Measurements from ENCODE around the gene ZBTB16.

Gene ZBTB16

GRCh38 chr11:114272311-114272710 lies 212.8 kb downstream of the ZBTB16 start:
- no peak for DNase-seq

DNA sequence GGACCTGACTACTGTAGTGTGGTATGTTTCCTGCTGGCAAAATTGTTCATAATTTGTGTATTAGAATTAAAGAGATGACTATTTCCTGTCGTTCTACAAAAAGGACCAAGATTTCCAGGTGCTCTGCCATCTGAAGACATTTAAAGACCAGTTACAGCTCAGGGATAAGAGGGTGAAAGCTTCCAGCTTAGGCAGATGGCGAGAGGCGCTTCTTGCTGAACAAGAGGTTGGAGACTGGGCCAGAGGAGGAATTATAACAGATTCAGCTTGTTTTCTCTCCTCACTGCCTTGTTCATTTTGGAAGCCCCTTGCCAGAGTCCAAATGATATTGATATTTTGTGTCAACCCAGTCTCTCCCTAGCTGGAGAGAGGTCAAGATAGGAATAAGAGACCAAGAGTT lies 213.6 kb downstream of the ZBTB16 start:
- DNase-seq: no peak

- no peak for DNase-seq
These were observed 214.6 kb downstream of the ZBTB16 start for GRCh38 chr11:114273890-114274635.

DNA sequence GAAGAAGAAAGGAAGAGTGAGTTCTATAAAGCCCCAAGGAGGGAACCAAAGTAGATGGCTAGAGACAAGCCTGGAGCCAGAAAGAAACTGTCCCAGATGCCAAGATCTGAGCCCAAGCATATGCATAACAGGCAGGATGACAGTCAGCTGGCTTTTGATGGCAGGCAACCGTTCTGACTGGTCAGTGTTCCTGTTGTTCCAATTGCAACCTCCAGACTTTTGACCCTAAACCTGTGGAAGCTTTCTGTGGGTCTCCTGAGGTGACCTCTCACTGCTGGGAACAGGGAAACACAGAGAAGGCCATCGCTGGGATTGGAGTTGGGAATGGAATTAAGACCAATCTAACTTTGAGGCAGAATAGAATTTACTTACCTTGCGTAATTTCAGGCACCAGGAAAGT lies 215.1 kb downstream of the ZBTB16 start:
- no peak for DNase-seq

DNA sequence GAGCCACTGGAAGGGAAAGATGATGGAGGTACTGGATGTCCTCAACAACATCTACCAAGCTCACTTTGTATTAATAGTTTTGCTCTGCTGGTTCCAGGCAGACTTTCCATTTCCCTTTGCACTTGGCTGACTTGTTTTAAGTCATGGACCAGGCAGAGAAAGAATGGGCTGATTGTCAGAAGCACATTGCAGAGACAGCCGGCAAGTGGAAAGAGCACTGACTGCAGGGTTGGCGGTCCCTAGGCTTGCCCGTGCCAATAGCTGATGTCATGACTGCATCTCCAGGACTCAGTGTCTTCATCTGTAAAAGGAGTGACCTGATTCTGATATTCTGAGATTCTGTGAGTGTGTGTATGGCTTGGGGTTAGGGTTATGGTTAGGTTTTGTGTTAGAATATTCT lies 215.8 kb downstream of the ZBTB16 start:
- DNase-seq: no peak

GRCh38 chr11:114276077-114276476 lies 216.6 kb downstream of the ZBTB16 start:
- no peak for DNase-seq

DNA sequence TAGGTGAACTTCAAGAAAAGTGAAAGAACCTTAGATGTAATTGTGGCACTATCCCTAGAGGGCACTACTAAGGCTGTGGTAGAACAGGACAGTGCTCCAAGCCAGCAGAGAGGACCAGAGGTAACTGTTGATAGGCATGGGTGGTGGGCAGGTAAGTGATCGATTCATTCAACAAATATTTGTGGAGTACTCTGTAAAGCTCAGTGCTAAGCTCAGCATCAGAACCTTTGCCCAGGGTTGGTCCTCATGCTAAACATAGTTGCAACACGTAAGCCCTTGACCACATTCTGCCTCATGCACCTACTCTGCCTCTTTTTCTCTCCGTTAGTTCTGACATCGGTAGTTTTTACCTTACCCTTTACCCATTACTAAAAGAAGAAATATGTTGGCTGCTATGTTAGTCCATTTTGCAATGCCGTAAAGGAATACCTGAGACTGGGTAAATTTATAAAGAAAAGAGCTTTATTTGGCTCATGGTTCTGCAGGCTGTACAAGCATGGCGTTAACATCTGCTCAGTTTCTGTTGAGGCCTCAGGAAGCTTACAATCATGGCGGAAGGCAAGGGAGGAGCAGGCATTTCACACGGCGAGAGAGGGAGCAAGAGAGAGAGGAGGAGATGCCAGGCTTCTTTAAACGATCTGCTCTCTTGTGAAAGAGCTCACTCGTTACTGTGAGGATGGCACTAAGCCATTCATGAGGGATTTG lies 218.3 kb downstream of the ZBTB16 start:
- DNase-seq: no peak

- DNase-seq: no peak
These were observed 219.0 kb downstream of the ZBTB16 start for GRCh38 chr11:114278342-114279065.

DNA sequence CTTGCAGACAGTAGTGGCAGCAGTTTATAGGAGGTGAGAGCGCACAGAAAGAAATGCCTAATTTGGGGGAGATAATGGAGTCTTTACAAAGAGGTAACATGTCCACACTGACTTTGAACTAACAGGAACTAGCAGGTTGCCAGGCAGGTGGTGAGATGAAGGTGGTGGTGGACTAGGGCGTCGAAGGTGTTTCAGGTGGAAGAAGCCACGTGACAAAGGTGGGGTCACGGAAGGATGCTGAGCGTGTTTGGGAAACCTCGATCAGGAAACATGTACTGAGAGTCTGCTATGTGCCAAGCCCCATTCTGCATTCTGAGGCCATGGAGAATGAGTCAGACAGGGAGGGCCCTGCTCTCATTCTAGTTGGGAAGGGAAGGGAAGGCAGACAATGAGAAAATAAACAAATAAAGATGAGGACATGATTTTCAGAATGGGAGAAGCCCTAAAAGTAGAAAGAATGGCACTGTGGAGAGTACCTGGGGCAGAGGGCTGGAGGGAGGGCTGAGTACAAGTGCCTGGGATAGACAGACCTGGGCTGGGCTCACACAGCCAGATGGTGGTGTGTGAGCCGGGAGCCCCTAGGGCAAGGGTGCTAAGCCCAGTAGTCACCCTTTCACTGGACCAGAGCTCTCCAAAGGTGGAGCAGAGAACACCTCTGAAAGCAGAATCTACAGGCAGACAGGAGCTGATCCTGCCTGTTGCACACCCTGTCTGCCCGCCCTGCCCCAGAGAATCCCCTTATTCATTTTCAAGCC lies 220.5 kb downstream of the ZBTB16 start:
- no peak for DNase-seq

GRCh38 chr11:114280696-114281095 lies 221.2 kb downstream of the ZBTB16 start:
- peak; percentile 13 for DNase-seq

- no peak for DNase-seq
These were observed 222.0 kb downstream of the ZBTB16 start for GRCh38 chr11:114281388-114281956.

- DNase-seq: no peak
These were observed 223.0 kb downstream of the ZBTB16 start for GRCh38 chr11:114282488-114282887.

DNA sequence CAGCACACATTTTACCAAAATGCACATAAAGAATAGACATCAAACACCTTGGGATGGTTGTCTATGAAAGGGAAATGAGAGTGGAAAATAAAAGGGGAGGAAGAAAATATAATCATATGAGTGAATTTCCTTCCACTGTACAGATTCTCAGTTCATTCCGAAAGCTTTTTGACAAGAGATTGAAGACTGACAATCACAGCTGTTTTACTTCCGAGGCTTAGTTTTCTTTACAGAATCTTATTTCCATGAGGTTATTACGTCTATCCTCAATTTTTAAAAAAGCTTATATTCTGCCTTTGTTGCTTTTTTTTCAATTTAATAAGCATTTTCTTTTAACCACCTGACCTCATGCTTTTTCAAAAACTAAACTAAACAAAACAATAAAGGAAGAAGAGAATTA lies 223.9 kb downstream of the ZBTB16 start:
- DNase-seq: no peak

DNA sequence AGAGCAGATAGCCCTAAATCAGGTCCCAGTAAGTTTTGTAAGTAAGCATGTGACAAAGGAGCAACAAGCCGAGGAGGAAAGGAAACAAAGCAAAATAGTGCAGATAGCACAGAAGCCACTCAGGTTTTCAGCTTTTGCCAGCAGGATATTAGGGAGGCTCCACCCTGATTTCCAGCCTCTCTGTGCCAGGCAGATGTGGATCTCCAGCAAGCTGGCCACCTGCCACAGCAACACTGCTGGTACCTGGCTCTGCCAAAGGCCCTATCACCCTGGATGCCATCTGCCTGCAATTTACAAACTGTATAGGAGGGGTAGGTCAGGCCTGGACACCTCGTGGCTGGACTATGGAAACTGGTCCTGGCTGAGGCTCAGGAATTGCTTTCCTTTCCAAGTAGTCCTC lies 224.5 kb downstream of the ZBTB16 start:
- DNase-seq: no peak

GRCh38 chr11:114284914-114285313 lies 225.4 kb downstream of the ZBTB16 start:
- no peak for DNase-seq

- no peak for DNase-seq
These were observed 226.1 kb downstream of the ZBTB16 start for GRCh38 chr11:114285599-114285998.

- no peak for DNase-seq
These were observed 226.7 kb downstream of the ZBTB16 start for GRCh38 chr11:114286229-114286628.

DNA sequence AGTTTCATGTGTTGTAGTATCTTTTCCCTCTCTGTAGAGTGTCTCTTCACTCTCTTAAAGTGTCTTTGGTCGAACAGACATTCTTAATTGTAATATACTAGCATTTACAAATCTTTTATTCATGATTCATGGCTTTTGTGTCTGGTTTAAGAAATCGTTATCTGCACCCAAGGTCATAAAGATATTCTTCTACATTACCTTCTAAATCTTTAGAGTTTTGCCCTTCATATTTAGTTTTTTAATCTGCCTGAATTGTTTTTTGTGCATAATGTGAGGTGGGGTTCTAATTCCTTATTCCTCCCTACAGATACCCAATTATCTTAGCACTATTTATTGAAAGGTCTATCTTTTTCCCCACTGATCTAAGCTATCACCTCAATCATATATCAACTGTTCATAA lies 227.6 kb downstream of the ZBTB16 start:
- DNase-seq: no peak

GRCh38 chr11:114288136-114288535 lies 228.6 kb downstream of the ZBTB16 start:
- DNase-seq: no peak

GRCh38 chr11:114289779-114290178 lies 230.3 kb downstream of the ZBTB16 start:
- no peak for DNase-seq

GRCh38 chr11:114290503-114291235 lies 231.2 kb downstream of the ZBTB16 start:
- no peak for DNase-seq

DNA sequence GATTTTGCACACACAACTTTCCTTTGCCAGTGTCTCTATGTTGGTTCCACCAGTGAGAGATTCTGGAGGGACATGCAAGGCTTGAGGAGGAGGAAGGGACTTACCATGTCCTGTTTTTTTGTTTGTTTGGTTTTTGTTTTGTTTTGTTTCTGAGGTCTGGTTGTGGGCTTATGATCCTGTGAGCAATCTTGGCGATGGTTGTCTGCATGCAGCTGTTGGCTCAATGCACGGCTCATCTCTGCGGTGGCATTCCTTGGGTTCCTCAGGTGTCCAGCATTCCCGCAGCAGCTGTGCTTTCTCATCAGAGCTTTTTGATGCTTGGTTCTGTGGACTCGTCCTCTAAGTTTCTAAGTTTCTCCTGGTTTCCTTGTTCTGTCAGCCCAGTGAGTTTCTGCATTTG lies 231.9 kb downstream of the ZBTB16 start:
- DNase-seq: no peak
